NB4 (cell line): Measurements from ENCODE around the gene GNPAT.

Experiments used
- DNase-seq: peaks from one replicate; pipeline ENCODE4 v3.0.0; 2010; ENCODE audit warnings: low read depth
- H3K4me3 ChIP-seq: one replicate; pipeline ENCODE4 v1.5.1; 2011; ENCODE audit warnings: mild to moderate bottlenecking, low read depth, low read length, moderate library complexity
- MYC ChIP-seq: IDR thresholded peaks from 2 replicates; pipeline ENCODE4 v1.6.1; 2011; ENCODE audit warnings: low read depth, low read length
- POLR2A ChIP-seq: IDR thresholded peaks from 2 replicates; pipeline ENCODE4 v1.6.1; 2011; ENCODE audit warnings: mild to moderate bottlenecking; ENCODE audit not compliant: insufficient read length; ENCODE audit errors: extremely low read depth
- TF ChIP-seq, protein P1 (sequence below): IDR thresholded peaks from one replicate; pipeline ENCODE4 v1.5.1; 2012; ENCODE audit warnings: low read depth, low read length
- TF ChIP-seq, protein P2 (sequence below): IDR thresholded peaks from 2 replicates; pipeline ENCODE4 v1.6.1; 2011; ENCODE audit warnings: low read depth, low read length

GNPAT gene

DNA sequence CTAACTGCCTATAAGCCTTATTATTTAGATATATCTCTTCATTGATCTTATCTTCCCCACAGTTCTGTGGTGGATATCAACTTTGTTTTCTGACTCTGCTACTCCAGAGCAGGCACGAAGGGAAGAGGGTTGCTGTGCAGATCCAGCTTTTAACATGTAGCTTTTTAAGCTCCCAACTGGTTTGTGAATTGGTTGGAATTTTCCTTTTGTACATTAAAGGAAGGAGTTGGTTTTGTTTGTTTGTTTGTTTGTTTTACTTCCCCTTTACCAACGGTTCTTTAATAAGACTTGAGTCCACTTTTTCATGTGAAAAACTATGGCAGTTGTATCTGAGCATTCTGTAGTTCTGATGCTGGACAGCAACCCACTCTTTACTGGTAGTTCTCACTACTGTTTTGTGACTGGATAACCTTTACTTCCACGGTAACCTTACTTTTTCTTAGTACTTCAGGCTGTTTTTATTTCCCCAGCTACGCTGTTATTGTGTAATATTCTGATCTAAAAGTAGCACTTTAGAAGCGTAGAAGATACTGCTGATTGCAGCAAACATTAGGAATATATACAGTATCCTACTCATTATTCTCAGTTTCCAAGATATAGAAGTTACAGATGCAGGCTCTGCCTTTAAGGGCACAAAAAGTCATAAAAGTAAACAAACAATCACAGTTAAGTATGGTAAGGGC lies 1.6 kb downstream of the GNPAT start:
- H3K4me3 ChIP-seq, result peak overlapping the region; percentile 98
- DNase-seq, result peak; percentile 49
- TF ChIP-seq POLR2A (no peak), MYC (no peak)
- TF ChIP-seq, protein P1, sequence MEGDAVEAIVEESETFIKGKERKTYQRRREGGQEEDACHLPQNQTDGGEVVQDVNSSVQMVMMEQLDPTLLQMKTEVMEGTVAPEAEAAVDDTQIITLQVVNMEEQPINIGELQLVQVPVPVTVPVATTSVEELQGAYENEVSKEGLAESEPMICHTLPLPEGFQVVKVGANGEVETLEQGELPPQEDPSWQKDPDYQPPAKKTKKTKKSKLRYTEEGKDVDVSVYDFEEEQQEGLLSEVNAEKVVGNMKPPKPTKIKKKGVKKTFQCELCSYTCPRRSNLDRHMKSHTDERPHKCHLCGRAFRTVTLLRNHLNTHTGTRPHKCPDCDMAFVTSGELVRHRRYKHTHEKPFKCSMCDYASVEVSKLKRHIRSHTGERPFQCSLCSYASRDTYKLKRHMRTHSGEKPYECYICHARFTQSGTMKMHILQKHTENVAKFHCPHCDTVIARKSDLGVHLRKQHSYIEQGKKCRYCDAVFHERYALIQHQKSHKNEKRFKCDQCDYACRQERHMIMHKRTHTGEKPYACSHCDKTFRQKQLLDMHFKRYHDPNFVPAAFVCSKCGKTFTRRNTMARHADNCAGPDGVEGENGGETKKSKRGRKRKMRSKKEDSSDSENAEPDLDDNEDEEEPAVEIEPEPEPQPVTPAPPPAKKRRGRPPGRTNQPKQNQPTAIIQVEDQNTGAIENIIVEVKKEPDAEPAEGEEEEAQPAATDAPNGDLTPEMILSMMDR, result no peak
- TF ChIP-seq, protein P2, sequence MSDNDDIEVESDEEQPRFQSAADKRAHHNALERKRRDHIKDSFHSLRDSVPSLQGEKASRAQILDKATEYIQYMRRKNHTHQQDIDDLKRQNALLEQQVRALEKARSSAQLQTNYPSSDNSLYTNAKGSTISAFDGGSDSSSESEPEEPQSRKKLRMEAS, result no peak

DNA sequence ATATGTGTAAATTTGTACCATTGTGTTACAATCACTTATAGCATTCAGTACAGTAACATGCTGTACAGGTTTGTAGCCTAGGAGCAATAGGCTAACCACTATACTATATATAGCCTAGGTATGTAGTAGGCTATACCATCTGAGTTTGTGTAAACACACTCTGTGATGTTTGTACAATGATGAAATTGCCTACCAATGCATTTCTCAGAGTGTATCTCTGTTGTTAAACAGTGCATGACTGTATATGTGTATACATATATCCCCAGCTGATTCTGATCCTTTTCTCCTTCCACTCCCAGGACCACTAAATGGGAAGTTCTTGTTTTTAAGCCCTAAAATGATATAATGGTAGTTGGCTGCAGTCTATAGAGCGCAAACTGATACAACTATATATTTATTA lies 7.8 kb downstream of the GNPAT start:
- TF ChIP-seq, protein P1, result no peak
- no peak for TF ChIP-seq MYC
- no peak for TF ChIP-seq POLR2A
- TF ChIP-seq, protein P2, result no peak
- no peak for DNase-seq
- H3K4me3 ChIP-seq, result no peak overlapping the region

DNA sequence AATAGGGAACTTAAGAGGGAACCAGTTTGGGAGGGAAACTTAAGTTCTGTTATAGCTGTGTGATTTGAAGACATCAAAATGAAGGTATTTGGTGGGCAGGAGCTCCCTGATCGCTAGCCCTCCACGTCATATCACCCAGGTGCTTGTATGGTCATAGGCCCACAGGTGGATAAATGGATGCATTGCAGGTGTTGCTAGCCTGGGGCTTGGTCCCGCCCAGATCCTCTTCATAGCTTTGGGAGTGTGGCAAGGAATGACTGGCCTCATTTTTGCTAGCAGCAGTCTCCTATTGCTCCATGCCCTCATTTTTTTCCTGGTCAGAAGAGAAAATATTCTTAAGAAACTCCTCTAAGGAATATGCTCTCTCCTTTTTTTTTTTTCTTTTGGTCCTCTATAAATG lies 11.3 kb downstream of the GNPAT start:
- DNase-seq, result no peak
- TF ChIP-seq, protein P2, result no peak

DNA sequence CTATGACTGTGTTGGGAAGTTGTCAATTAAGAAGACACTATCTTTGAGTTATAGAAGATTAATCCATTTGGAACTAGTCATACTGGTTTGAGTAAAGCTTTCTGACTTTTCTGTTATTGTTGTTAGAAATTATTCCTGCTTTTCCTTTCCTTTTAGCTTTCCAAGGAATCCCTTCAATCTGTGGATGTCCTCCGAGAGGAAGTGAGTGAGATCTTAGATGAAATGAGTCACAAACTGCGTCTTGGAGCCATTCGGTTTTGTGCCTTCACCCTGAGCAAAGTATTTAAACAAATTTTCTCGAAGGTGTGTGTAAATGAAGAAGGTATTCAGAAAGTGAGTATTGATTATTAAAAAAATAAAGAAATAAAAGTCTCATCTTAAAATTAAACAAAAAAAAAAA lies 19.3 kb downstream of the GNPAT start:
- TF ChIP-seq POLR2A, result no peak
- TF ChIP-seq, protein P2, result no peak
- TF ChIP-seq, protein P1, result no peak
- TF ChIP-seq MYC, result no peak
- H3K4me3 ChIP-seq, result no peak overlapping the region
- DNase-seq, result no peak

More for the DNA sequence above, 11.3 kb downstream of the GNPAT start:
- H3K4me3 ChIP-seq, result no peak overlapping the region

DNA sequence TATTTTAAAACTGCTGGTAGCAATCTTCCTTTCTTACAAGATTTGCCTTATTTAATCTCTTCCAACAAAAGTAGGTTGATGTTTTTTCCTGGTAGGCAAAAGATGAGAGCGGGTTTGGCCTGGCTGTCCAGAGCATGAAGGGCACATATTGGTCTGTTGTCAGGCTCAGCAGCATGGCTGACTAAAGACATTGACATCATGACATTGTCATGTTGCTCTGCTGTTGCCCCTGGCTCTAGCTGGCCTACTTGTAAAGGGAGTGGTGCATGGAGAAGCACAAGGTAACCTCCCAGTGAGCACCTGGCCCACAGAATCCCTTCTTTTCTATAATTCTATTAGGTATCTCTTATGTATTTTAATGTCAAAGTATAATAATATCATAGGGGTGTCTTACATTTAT lies 23.6 kb downstream of the GNPAT start:
- TF ChIP-seq, protein P2, result no peak
- no peak overlapping the region for H3K4me3 ChIP-seq
- DNase-seq, result no peak

DNA sequence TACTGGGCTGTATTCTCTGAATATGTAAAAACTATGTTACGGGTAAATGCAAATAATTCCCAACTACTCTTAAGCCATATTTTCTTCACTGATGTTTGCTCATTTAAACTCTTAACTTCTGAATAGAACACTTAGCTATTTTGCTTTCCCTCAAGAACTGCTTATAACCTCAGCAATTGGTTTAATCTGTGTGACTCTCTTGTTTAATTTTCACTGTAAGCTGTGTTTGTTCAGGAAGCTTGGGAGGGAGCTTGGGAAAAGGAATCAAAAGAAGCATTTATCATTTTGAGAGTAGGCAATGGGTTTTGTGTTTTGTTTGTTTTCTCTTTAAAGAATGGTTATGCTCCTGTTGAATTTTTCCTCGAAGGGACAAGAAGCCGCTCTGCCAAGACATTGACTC lies 24.4 kb downstream of the GNPAT start:
- no peak for DNase-seq
- H3K4me3 ChIP-seq, result no peak overlapping the region
- TF ChIP-seq MYC, result no peak
- TF ChIP-seq, protein P2, result no peak

DNA sequence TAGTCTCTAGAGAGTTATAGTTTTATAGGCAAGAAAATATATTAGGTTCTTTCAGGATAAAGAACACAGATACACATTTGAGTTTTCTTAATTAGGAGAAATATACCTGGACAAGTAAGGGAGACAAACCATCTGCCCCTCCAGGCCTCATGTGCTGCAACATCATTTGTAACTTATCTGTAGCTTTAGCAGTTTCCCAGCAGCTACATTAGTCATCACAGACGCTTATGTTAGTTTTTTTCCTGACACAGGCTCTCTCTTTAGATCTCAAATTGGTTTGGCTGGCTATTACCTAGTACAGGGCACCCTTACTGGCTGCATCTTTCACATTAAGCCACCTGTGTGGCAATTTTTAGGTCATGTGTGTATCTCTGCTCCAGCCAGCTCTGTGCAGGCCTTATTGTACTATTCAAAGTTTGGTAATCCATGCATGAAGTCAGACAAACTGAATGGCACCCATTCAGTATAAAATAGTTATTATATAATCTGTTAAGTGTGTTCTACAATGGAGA lies 25.9 kb downstream of the GNPAT start:
- no peak for DNase-seq
- H3K4me3 ChIP-seq, result no peak overlapping the region
- TF ChIP-seq, protein P2, result no peak
- TF ChIP-seq POLR2A, result no peak
- no peak for TF ChIP-seq MYC
- TF ChIP-seq, protein P1, result no peak
